GM18508 (cell line): ENCODE measurements around the gene CSMD2.

Source experiments
- ATAC-seq: cut with Tn5 transposase; IDR thresholded peaks from one replicate; pipeline ENCODE4 v1.9.1; 2021; ENCODE audit warnings: moderate number of reproducible peaks; ENCODE audit not compliant: insufficient read depth, unreplicated experiment

CSMD2 gene

DNA sequence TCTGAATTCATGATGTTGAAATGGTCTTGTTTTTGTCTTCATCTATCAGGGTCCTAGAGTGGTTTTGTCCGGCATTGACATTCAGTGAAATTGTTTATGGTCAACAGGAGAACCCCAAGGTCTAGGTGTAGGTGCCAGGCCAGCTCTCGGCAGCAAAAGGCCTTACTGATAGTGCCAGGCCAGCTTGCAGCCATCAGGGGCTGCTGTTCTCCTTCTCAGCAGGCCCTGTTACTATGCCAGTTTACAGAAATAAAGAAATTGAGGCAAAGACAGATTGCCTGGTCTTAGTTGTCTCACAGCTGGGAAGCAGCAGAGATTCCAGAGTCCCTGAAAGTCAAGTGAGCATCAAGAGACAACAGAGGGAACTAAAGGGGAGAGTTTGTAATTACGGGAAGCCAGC is 289.2 kb downstream of the CSMD2 start:
- ATAC-seq = no peak

GRCh38 chr1:33874636-33875035 is 290.4 kb downstream of the CSMD2 start:
- ATAC-seq = no peak

DNA sequence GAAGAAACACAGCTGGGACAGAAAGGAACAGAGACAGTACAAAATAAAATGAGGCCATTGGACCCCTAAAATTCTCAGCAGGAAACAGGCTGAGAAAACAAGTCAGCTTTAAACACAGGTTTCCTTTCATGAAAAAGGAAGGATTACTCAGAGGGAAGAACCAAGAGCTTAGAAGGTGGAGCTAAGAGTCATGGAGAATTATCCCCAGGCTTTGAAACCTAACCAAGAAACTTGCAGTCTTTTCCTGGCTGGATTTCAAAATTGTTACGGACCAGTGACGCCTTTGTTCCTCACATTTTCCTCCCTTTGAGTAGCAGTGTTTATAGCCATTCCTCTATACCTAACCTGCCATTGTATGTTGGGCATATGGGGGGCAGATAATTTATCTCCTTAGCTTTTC is 292.3 kb downstream of the CSMD2 start:
- no peak for ATAC-seq

DNA sequence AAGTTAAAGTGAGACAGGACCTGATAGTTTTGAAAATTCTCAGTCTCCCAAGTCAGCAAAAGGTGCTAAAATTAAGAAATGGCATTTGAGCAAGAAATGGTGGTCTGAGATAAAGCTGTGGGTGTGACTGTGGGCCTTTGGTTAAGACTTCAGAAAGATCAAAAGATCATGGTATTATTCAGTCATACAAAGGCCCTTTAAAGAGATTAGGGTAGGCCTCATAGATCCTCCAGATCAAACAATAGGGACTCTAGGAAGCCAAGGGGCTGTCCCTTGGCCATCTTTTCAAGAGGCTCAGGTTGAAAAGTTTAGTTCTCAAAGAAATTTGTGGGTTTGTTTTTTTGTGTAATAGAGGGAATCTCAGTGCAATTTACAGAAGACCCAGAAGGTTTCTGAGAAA is 292.8 kb downstream of the CSMD2 start:
- ATAC-seq = no peak

- no peak for ATAC-seq
Observed at GRCh38 chr1:33867684-33868083, 297.3 kb downstream of the CSMD2 start.

DNA sequence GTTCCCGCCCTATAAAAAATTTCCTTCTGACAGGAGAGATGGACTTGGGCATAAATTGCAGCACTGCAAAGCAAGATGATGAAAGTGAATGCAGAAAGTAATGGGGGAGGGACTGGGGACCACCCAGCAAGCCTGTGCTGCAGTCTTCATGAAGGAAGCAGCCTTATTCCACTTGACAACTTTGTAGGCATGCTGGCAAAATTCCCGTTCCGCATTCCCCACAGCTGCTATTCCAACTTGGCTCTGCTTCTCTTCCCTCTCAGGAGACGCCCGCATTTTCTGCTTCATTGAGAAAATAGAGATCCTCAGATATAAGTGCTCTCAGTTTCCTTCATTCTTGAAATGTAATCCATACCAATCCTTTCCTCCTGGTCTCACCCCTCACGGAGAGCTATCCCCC is 298.7 kb downstream of the CSMD2 start:
- no peak for ATAC-seq

- ATAC-seq = no peak
Observed at GRCh38 chr1:33864460-33865389, 300.3 kb downstream of the CSMD2 start.

DNA sequence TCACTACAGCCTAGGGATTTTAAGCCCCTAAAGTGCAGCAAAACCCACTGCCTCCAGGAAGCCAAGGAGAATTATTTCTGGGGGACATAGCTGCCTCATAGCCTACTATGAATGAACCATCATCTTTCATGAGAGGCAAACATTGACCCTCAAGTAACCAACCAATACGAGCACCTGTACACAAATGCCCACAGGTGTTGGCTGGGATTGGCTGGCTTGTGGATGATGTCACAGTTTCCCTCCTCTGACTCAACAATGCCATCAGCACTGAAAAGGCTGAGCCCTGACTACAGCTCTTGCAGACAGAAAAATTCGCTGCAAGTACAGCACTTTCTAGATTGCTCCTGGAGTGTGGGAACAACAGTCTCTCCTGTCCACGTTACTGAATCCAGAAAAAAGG is 301.3 kb downstream of the CSMD2 start, which contains the start of gene HMGB4:
Gene HMGB4 (plus strand): TSS at position 301 of the 400 bp plus-strand sequence. CDS start 113 bp downstream, outside the sequence.
- ATAC-seq = no peak

GRCh38 chr1:33860671-33861070 is 304.4 kb downstream of the CSMD2 start:
- ATAC-seq = no peak

DNA sequence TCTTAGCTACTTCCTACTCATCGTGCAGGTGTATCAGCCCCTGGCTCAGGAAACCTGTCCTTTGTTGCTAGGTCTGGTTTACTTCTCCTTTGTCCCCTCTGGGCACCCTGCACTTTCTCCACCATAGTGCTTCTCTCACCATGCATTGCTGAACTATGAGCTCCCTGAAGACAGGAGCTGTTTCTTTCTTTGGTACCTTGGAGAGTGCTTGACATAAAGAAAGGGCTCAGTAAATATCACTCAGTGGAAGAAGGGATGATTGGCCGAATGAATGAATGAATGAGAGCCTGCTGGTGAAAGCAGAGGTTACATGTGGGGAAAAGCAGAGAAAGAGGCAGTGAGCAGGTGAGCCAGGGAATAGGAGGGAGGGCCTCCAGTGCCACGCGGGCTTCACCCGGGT is 310.9 kb downstream of the CSMD2 start:
- no peak for ATAC-seq

DNA sequence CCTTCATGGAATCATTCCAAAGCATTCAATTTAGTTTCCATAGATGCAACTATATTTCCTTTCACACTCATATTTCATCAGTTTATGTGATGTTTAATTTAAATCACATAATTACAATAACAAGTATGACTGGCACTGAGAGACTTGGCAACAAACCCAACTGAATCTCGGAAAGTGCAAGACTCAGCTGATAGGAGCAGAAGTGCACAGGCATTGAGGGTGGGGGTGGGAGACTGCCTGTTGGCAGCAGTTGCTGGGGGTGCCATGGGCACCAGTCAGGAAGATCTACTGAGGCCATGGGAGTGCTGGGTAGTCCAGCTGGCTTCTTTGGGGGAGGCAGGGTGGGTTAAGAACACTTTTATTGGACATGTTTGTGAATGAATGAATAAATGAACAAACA is 311.6 kb downstream of the CSMD2 start:
- no peak for ATAC-seq

- no peak for ATAC-seq
Observed at GRCh38 chr1:33852711-33853110, 312.3 kb downstream of the CSMD2 start.

DNA sequence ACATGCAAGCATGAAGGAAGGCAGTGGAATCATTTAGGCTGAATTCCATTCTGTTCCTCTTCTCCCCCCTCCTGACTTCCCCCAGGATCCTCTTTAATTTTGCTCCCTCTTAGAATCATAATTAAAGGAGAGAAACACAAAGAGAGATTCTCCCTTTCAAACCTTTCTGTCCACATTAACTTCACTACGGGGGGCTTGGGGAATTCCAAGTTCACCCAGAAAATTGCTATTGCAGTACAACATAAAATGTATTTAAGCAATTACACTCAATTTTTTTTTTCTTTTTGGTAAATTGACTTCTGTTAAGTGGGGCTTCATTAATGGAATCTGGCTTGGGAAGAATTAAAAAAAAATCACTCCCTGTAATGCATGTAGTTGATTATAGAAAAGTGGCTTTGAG is 314.5 kb downstream of the CSMD2 start:
- ATAC-seq = no peak

- no peak for ATAC-seq
Observed at GRCh38 chr1:33849211-33849610, 315.8 kb downstream of the CSMD2 start.

GRCh38 chr1:33848205-33848937 is 316.7 kb downstream of the CSMD2 start:
- no peak for ATAC-seq

DNA sequence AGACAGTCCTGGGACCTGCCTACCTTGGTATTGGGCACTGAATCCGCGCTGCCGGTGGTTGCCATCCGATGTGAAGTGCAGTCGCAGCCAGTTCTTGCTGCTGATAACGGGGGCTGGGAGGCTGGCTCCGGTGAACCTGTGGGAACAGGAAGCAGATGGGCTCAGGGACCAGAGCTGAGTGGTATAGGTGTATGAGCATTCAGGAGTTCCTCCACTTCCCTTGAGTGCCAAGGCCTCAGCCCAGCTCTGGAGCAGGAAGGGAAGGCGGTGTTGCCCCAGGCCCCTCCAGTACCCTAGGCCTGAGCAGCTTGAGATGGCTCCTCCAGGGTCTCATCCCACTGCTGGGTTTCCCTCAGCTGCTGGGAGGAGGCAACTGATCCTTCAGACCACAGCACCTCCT is 318.2 kb downstream of the CSMD2 start:
- no peak for ATAC-seq

GRCh38 chr1:33844166-33844565 is 320.9 kb downstream of the CSMD2 start:
- ATAC-seq = no peak

- no peak for ATAC-seq
Observed at GRCh38 chr1:33842348-33842747, 322.7 kb downstream of the CSMD2 start.

- no peak for ATAC-seq
Observed at GRCh38 chr1:33841494-33841893, 323.5 kb downstream of the CSMD2 start.

DNA sequence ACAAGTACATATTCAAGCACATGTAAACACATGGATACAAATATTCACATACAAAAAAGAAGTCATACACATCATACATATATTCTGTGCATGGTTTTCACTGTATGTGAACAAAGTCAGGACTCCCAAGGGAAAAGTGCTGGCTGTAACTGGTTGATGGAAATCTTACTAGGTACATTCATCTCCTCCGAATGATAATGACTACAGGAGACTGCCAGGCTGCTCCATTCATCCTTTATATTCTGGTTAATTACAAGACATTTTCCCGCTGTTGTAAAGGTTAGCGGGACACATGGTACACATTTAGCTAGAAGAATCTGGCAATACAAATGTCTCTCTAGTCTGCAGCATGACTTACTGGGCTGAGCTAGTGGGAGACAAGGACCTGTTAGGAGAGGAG is 327.4 kb downstream of the CSMD2 start:
- ATAC-seq = no peak

DNA sequence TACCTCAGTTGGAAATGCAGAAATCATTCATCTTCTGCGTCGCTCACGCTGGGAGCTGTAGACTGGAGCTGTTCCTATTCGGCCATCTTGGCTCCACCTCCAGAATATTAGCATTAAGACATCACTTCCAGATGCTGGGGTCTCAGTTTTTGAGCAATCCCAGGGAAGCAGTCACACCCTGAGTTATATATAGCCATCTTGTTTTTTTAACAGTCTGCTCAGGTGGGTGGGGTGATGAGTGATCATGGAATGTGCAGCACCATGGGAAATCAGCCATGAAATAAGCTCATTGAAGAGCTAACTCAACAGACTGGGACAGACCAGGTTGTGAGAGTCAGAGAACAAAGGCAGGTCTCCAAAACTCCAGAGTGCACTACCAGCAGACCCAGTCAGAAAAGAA is 328.1 kb downstream of the CSMD2 start:
- ATAC-seq = no peak
